ENCODE results near the gene C5orf58. TPM values are rescaled to one million over a fixed set of nuclear protein-coding genes. Genes with fewer than 3 reads are reported as not detected.

Gene C5orf58
- total and polyA plus RNA-seq, 2 donors (not counting 1 experiment from before 2014, with no cell fraction given) = not detected

DNA sequence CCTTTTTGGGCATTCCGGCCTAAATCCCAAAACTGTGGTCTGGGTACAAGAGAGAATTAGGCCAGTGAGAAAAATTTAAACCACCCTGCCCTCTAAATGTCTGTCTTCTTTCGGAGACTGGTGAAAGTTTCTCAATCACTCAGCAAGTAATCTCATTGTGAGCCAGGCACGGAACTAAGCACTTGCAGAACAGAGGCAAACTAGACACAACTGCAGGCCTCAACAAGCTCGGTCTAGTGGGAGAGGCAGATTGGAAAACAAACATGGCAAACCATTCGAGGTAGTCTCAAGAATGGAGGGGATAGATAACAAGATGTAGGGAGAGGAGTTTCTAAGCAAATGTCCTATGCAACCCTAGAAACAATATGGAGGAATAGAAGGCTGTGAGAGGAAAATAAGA lies 8.9 kb upstream of the C5orf58 start:
- Histone ChIP-seq H3K9ac (ENCODE audit: low read length) (no peak overlapping the region), H3K4me3 (ENCODE audit: control extremely low read depth in 1 of 5, extremely low read depth in 1 of 5, insufficient read depth in 1 of 5, low read depth in 2 of 5, low read length in 4 of 5) (no peak overlapping the region), H4K20me1 (ENCODE audit: control insufficient read depth, insufficient read depth, low read length, poor library complexity, severe bottlenecking) (no peaks in the 10 kb centered on the region), H3K4me2 (replicated peaks; ENCODE audit: low read depth, low read length, poor library complexity, severe bottlenecking) (no peak overlapping the region), H3K27ac (ENCODE audit: low read length in 2 of 2) (no peak overlapping the region), H3K9me3 (ENCODE audit: control extremely low read depth in 1 of 3, control insufficient read depth in 2 of 3, insufficient read depth in 1 of 3, low read length in 2 of 3) (no peaks in the 10 kb centered on the region), H3K27me3 (replicated peaks in 1 of 4; ENCODE audit: control extremely low read depth in 1 of 4, control insufficient read depth in 3 of 4, insufficient read depth in 4 of 4, low read length in 3 of 4) (no peaks in the 10 kb centered on the region), H2AFZ (ENCODE audit: insufficient read depth, low read depth, low read length, poor library complexity, severe bottlenecking) (no peak overlapping the region), H3K79me2 (ENCODE audit: control insufficient read depth, insufficient read depth, low read length) (no peaks in the 10 kb centered on the region), H3K36me3 (replicated peaks in 1 of 2; ENCODE audit: control extremely low read depth in 1 of 2, control insufficient read depth in 1 of 2, extremely low read depth in 1 of 2, insufficient read depth in 2 of 2, low read length in 1 of 2) (no peaks in the 10 kb centered on the region), H3K4me1 (ENCODE audit: control insufficient read depth in 2 of 2, insufficient read depth in 2 of 2, low read length in 2 of 2) (no peaks in the 10 kb centered on the region)
- Mint-ChIP-seq H3K9me3 (ENCODE audit: insufficient read depth) (no peaks in the 10 kb centered on the region), H3K27ac (no peak overlapping the region), H3K4me1 (peaks cover 9% of the 10 kb centered on the region), H3K4me3 (no peak overlapping the region), H3K27me3 (peaks cover 10% of the 10 kb centered on the region)
- WGBS (ENCODE audit: insufficient coverage) = 100% methylated on average over 3 of the region's 5 CpGs
- DNase-seq (no peak), ATAC-seq (ENCODE audit: low read depth) (no peak)
- CTCF ChIA-PET = interaction anchor here (1.7 to 14.2 kb wide), 4 partner anchors 43 to 196 kb away, joined by 4 to 189 read pairs (median 80); no protein-coding TSS in a partner anchor
- POLR2A ChIA-PET = no interaction called here
- intact Hi-C loops (cut with micrococcal nuclease) = no loop called here
- no peak for TF ChIP-seq EZH2 (IDR thresholded peaks at IDR 0.05; ENCODE audit: borderline replicate concordance, insufficient read depth, low read depth, low read length, poor library complexity, severe bottlenecking)
- TF ChIP-seq, protein P1, sequence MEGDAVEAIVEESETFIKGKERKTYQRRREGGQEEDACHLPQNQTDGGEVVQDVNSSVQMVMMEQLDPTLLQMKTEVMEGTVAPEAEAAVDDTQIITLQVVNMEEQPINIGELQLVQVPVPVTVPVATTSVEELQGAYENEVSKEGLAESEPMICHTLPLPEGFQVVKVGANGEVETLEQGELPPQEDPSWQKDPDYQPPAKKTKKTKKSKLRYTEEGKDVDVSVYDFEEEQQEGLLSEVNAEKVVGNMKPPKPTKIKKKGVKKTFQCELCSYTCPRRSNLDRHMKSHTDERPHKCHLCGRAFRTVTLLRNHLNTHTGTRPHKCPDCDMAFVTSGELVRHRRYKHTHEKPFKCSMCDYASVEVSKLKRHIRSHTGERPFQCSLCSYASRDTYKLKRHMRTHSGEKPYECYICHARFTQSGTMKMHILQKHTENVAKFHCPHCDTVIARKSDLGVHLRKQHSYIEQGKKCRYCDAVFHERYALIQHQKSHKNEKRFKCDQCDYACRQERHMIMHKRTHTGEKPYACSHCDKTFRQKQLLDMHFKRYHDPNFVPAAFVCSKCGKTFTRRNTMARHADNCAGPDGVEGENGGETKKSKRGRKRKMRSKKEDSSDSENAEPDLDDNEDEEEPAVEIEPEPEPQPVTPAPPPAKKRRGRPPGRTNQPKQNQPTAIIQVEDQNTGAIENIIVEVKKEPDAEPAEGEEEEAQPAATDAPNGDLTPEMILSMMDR (IDR thresholded peaks at IDR 0.05) = no peak

DNA sequence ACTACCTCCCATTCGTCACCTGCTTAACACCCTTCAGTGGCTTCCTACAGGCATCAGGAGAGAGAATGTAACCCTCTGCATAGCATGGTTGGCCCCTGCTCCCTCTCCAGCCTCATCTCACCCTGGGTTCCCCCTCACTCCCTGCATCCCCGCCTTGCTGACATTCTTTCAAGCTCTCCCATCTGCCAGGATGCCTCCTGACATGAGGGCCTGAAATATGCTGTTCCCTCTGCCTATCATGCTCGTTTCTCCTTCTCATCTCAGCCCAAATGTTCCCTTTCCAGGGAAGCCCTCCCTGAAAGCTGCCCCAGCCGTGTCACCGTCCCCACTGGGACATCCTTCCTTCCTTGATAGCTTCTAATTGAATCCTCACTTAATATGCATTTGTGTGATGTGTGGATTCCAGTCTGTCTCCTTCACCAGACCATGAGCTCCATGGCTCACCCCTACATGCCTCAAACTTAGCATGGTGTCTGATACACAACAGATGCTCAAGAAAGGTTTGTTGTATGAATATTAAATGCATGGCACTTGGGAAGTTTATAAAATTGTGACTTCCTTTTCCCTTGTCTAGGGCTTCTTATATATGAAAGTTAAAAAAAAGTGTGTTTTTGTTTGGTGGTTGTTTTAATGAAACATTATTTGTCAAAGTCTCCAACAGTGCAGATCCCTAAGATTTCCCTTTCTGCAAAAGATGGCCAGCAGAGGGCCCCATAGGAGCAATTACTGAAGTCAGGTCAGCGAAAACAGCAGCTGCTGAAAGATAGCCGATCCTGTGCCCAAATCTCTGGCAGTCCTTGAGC lies 7.3 kb upstream of the C5orf58 start:
- no peak overlapping the region for H3K4me2 ChIP-seq (replicated peaks; ENCODE audit: low read depth, low read length, poor library complexity, severe bottlenecking)
- TF ChIP-seq, protein P1 (IDR thresholded peaks at IDR 0.05) = peak; percentile 81
- no peak for TF ChIP-seq EZH2 (IDR thresholded peaks at IDR 0.05; ENCODE audit: borderline replicate concordance, insufficient read depth, low read depth, low read length, poor library complexity, severe bottlenecking)
- H3K27ac ChIP-seq (ENCODE audit: low read length in 2 of 2) = no peak overlapping the region
- POLR2A ChIA-PET = no interaction called here
- H4K20me1 ChIP-seq (ENCODE audit: control insufficient read depth, insufficient read depth, low read length, poor library complexity, severe bottlenecking) = no peaks in the 10 kb centered on the region
- no peak overlapping the region for H3K9ac ChIP-seq (ENCODE audit: low read length)
- H2AFZ ChIP-seq (ENCODE audit: insufficient read depth, low read depth, low read length, poor library complexity, severe bottlenecking) = no peak overlapping the region
- no peaks in the 10 kb centered on the region for H3K27me3 ChIP-seq (replicated peaks in 1 of 4; ENCODE audit: control extremely low read depth in 1 of 4, control insufficient read depth in 3 of 4, insufficient read depth in 4 of 4, low read length in 3 of 4)
- WGBS (ENCODE audit: insufficient coverage) = 35% methylated on average over 5 of the region's 7 CpGs
- DNase-seq (peak; percentile 69), ATAC-seq (ENCODE audit: low read depth) (no peak)
- Mint-ChIP-seq H3K4me3 (no peak overlapping the region), H3K4me1 (peaks cover 1% of the 10 kb centered on the region), H3K27me3 (peaks cover 10% of the 10 kb centered on the region), H3K27ac (no peak overlapping the region), H3K9me3 (ENCODE audit: insufficient read depth) (no peaks in the 10 kb centered on the region)
- intact Hi-C loops (cut with micrococcal nuclease) = loop anchor here (1.0 to 5.0 kb wide), 3 partner anchors 42 to 196 kb away; no protein-coding TSS in a partner anchor
- CTCF ChIA-PET = interaction anchor here (0.6 to 14.2 kb wide), 30 partner anchors 8 to 1982 kb away, joined by 3 to 189 read pairs (median 4); no protein-coding TSS in a partner anchor
- H3K36me3 ChIP-seq (replicated peaks in 1 of 2; ENCODE audit: control extremely low read depth in 1 of 2, control insufficient read depth in 1 of 2, extremely low read depth in 1 of 2, insufficient read depth in 2 of 2, low read length in 1 of 2) = no peaks in the 10 kb centered on the region
- no peaks in the 10 kb centered on the region for H3K79me2 ChIP-seq (ENCODE audit: control insufficient read depth, insufficient read depth, low read length)
- no peak overlapping the region for H3K4me3 ChIP-seq (ENCODE audit: control extremely low read depth in 1 of 5, extremely low read depth in 1 of 5, insufficient read depth in 1 of 5, low read depth in 2 of 5, low read length in 4 of 5)
- H3K4me1 ChIP-seq (ENCODE audit: control insufficient read depth in 2 of 2, insufficient read depth in 2 of 2, low read length in 2 of 2) = no peaks in the 10 kb centered on the region
- H3K9me3 ChIP-seq (ENCODE audit: control extremely low read depth in 1 of 3, control insufficient read depth in 2 of 3, insufficient read depth in 1 of 3, low read length in 2 of 3) = no peaks in the 10 kb centered on the region

All from B cell (primary cell).